HL-60 (cell line): ENCODE results near the gene TJP1.

Experiments
- DNase-seq, 2 experiments: peaks; one replicate each; pipeline ENCODE4 v3.0.0-alpha.2; 2010 to 2020; ENCODE audit warnings: low read depth in 1 of 2, low spot score in 1 of 2
- H3K27ac ChIP-seq: fragments of 250-450 bp; sonication (Bioruptor Pico); replicated peaks from 2 replicates; pipeline ENCODE4 v1.5.1; 2020; ENCODE audit warnings: mild to moderate bottlenecking, moderate library complexity
- H3K27me3 ChIP-seq: fragments of 250-450 bp; sonication (Bioruptor Pico); 2 replicates; pipeline ENCODE4 v1.5.1; 2021; ENCODE audit warnings: mild to moderate bottlenecking, moderate library complexity; ENCODE audit not compliant: insufficient read depth, poor library complexity, severe bottlenecking
- H3K4me3 ChIP-seq: replicated peaks from 2 replicates; pipeline ENCODE4 v1.5.1; 2011; ENCODE audit warnings: mild to moderate bottlenecking, control low read depth, low read length; ENCODE audit not compliant: insufficient read depth
- CTCF ChIP-seq: IDR thresholded peaks from one replicate; pipeline ENCODE4 v1.5.1; 2011; ENCODE audit warnings: low read length, control low read depth, inconsistent platforms; ENCODE audit not compliant: insufficient read depth
- GABPA ChIP-seq: IDR thresholded peaks from 2 replicates; pipeline ENCODE4 v1.6.1; 2012; ENCODE audit warnings: low read depth
- POLR2AphosphoS5 ChIP-seq: IDR thresholded peaks from 2 replicates; pipeline ENCODE4 v1.6.1; 2012; ENCODE audit warnings: low read depth
- SPI1 ChIP-seq: IDR thresholded peaks from 2 replicates; pipeline ENCODE4 v1.6.1; 2012; ENCODE audit warnings: low read depth, mild to moderate bottlenecking, borderline replicate concordance
- TF ChIP-seq, protein P1 (sequence below): IDR thresholded peaks from 2 replicates; pipeline ENCODE4 v1.6.1; 2012; ENCODE audit warnings: low read depth; ENCODE audit not compliant: insufficient replicate concordance

Gene TJP1

GRCh38 chr15:29708519-29708918 is 113.7 kb downstream of the TJP1 start:
- TF ChIP-seq SPI1 (no peak), CTCF (no peak), GABPA (no peak), POLR2AphosphoS5 (no peak)
- TF ChIP-seq, protein P1, sequence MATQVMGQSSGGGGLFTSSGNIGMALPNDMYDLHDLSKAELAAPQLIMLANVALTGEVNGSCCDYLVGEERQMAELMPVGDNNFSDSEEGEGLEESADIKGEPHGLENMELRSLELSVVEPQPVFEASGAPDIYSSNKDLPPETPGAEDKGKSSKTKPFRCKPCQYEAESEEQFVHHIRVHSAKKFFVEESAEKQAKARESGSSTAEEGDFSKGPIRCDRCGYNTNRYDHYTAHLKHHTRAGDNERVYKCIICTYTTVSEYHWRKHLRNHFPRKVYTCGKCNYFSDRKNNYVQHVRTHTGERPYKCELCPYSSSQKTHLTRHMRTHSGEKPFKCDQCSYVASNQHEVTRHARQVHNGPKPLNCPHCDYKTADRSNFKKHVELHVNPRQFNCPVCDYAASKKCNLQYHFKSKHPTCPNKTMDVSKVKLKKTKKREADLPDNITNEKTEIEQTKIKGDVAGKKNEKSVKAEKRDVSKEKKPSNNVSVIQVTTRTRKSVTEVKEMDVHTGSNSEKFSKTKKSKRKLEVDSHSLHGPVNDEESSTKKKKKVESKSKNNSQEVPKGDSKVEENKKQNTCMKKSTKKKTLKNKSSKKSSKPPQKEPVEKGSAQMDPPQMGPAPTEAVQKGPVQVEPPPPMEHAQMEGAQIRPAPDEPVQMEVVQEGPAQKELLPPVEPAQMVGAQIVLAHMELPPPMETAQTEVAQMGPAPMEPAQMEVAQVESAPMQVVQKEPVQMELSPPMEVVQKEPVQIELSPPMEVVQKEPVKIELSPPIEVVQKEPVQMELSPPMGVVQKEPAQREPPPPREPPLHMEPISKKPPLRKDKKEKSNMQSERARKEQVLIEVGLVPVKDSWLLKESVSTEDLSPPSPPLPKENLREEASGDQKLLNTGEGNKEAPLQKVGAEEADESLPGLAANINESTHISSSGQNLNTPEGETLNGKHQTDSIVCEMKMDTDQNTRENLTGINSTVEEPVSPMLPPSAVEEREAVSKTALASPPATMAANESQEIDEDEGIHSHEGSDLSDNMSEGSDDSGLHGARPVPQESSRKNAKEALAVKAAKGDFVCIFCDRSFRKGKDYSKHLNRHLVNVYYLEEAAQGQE, result no peak
- Histone ChIP-seq H3K27ac (no peak overlapping the region), H3K27me3 (no peaks in the 10 kb centered on the region), H3K4me3 (no peak overlapping the region)
- DNase-seq, result no peak

DNA sequence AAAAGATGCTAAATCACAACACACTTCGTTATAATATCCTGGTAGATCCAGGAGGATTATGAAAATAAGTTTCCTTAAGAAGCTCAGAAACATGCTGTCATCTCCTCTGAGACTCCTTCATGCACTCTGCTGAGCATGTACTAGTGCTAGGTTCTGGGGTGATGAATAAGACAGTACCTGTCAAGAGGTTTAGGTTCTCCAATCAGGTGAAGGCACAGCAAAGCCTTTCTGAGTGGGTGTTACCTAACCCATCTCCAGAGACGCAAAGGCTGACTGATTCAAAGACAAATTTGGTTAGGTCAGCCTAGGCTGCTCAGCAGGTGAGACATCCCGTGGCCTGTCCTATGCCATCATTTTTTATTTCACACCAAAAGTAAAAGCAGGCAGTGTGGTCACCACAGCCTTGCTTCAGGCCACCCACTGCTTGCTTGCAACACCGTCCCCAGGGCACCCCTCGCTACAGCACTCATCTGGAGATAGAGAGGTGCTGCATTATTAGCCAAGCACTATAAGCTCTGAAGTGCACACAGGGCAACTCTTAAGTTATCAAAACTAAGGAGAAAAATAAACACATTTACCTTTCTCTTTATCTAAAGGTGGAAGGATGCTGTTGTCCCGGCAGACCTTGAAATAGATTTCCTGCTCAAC is 117.2 kb downstream of the TJP1 start:
- DNase-seq, result no peak
- no peaks in the 10 kb centered on the region for H3K27me3 ChIP-seq
- H3K4me3 ChIP-seq, result no peak overlapping the region
- H3K27ac ChIP-seq, result no peak overlapping the region
- TF ChIP-seq CTCF, result no peak
- TF ChIP-seq GABPA, result no peak
- TF ChIP-seq, protein P1, result no peak
- TF ChIP-seq POLR2AphosphoS5, result no peak
- no peak for TF ChIP-seq SPI1

DNA sequence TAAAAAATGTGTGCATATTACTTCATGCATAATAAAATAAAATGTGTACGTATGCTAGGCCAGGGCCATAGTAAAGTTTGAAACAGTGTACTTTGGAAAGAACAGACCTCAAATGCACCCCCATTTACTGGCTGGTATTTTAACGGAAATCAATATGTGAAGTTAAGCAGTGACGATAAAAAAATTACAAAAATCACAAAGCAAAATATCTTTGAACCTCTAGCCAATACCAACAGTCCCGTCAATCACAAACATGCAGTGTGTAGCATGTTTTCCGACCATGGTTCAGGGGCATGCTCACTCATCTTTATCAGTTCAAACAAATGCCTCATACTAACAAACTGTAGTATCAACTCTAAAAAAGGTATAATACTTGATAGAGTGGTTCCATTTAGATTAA is 121.1 kb downstream of the TJP1 start:
- no peak overlapping the region for H3K27ac ChIP-seq
- TF ChIP-seq POLR2AphosphoS5 (no peak), GABPA (no peak), SPI1 (no peak), CTCF (no peak)
- TF ChIP-seq, protein P1, result no peak

More for the DNA sequence above, 121.1 kb downstream of the TJP1 start:
- DNase-seq, result no peak
- no peaks in the 10 kb centered on the region for H3K27me3 ChIP-seq
- no peak overlapping the region for H3K4me3 ChIP-seq
